A549 (cell line): Measurements from ENCODE around the gene CLN5.

Source experiments
- EHMT2 ChIP-seq: fragments of 200-600 bp; sonication (generic); IDR thresholded peaks from 2 replicates; pipeline ENCODE4 v1.6.1; 2016; ENCODE audit warnings: antibody characterized with exemption, low read depth, mild to moderate bottlenecking, moderate library complexity
- EP300 ChIP-seq, 2 experiments: fragments of >200 bp; sonication (Bioruptor Twin); formaldehyde crosslinking; IDR thresholded peaks; 2 replicates in 1 of 2; 3 replicates in 1 of 2; pipeline ENCODE4 v1.6.1; 2016 to 2017
- JUN ChIP-seq, 2 experiments: fragments of >200 bp; sonication (Bioruptor Twin); formaldehyde crosslinking; IDR thresholded peaks; 2 replicates in 1 of 2; 3 replicates in 1 of 2; pipeline ENCODE4 v1.6.1; 2016 to 2017
- JUNB ChIP-seq: fragments of >200 bp; sonication (Bioruptor Twin); formaldehyde crosslinking; IDR thresholded peaks from 2 replicates; pipeline ENCODE4 v1.6.1; 2016
- RCOR1 ChIP-seq: fragments of 150-350 bp; IDR thresholded peaks from 2 replicates; pipeline ENCODE4 v1.6.1; 2014; ENCODE audit warnings: antibody characterized with exemption, low read length, low read depth
- TF ChIP-seq, protein P1 (sequence below): fragments of >200 bp; sonication (Bioruptor Twin); formaldehyde crosslinking; IDR thresholded peaks from 3 replicates; pipeline ENCODE4 v1.5.1; 2016
- TF ChIP-seq, protein P2 (sequence below): fragments of 200-600 bp; sonication (generic); IDR thresholded peaks from 2 replicates; pipeline ENCODE4 v1.6.1; 2016; ENCODE audit warnings: antibody characterized with exemption, mild to moderate bottlenecking, moderate library complexity
- TF ChIP-seq, protein P3 (sequence below): IDR thresholded peaks from 2 replicates; pipeline ENCODE4 v1.6.1; 2012

DNA sequence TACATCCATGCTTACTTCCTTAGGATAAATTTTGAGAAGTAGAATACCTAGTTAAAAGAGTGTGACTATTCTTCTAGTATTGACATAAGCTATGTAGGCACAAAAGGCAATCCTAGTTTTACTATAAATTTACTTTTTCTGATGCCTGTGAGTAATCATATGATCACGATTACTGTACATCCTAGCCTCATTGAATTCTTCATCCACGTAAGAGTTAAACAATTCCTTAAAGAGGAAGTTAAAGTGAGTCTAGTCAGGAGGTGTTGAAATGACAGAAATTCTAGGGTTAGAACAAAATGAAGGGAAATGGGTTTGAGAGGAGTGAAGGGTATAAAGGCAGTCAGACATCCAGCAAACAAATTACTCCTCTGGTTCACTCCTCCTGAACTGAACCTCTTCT lies 43.7 kb upstream of the CLN5 start, which contains the start of gene ACOD1:
- TF ChIP-seq, protein P1, sequence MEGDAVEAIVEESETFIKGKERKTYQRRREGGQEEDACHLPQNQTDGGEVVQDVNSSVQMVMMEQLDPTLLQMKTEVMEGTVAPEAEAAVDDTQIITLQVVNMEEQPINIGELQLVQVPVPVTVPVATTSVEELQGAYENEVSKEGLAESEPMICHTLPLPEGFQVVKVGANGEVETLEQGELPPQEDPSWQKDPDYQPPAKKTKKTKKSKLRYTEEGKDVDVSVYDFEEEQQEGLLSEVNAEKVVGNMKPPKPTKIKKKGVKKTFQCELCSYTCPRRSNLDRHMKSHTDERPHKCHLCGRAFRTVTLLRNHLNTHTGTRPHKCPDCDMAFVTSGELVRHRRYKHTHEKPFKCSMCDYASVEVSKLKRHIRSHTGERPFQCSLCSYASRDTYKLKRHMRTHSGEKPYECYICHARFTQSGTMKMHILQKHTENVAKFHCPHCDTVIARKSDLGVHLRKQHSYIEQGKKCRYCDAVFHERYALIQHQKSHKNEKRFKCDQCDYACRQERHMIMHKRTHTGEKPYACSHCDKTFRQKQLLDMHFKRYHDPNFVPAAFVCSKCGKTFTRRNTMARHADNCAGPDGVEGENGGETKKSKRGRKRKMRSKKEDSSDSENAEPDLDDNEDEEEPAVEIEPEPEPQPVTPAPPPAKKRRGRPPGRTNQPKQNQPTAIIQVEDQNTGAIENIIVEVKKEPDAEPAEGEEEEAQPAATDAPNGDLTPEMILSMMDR: no peak
- TF ChIP-seq RCOR1 (no peak), EHMT2 (no peak), JUN (IDR thresholded peaks at IDR 0.05) (no peak), JUNB (no peak), EP300 (IDR thresholded peaks at IDR 0.05) (no peak)
- TF ChIP-seq, protein P2, sequence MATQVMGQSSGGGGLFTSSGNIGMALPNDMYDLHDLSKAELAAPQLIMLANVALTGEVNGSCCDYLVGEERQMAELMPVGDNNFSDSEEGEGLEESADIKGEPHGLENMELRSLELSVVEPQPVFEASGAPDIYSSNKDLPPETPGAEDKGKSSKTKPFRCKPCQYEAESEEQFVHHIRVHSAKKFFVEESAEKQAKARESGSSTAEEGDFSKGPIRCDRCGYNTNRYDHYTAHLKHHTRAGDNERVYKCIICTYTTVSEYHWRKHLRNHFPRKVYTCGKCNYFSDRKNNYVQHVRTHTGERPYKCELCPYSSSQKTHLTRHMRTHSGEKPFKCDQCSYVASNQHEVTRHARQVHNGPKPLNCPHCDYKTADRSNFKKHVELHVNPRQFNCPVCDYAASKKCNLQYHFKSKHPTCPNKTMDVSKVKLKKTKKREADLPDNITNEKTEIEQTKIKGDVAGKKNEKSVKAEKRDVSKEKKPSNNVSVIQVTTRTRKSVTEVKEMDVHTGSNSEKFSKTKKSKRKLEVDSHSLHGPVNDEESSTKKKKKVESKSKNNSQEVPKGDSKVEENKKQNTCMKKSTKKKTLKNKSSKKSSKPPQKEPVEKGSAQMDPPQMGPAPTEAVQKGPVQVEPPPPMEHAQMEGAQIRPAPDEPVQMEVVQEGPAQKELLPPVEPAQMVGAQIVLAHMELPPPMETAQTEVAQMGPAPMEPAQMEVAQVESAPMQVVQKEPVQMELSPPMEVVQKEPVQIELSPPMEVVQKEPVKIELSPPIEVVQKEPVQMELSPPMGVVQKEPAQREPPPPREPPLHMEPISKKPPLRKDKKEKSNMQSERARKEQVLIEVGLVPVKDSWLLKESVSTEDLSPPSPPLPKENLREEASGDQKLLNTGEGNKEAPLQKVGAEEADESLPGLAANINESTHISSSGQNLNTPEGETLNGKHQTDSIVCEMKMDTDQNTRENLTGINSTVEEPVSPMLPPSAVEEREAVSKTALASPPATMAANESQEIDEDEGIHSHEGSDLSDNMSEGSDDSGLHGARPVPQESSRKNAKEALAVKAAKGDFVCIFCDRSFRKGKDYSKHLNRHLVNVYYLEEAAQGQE: no peak
- TF ChIP-seq, protein P3, sequence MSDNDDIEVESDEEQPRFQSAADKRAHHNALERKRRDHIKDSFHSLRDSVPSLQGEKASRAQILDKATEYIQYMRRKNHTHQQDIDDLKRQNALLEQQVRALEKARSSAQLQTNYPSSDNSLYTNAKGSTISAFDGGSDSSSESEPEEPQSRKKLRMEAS: no peak
